MM.1S (cell line): ENCODE data around the gene LMO7.

ENCODE experiments used
- DNase-seq: peaks from one replicate; pipeline ENCODE4 v3.0.0-alpha.2; 2015
- H2AFZ ChIP-seq: fragments of 300-600 bp; sonication (generic); 2 replicates; pipeline ENCODE4 v1.6.0; 2016; ENCODE audit warnings: antibody characterized with exemption, low read length
- H3F3A ChIP-seq: fragments of 300-600 bp; sonication (generic); 2 replicates; pipeline ENCODE4 v1.6.1; 2016; ENCODE audit warnings: mild to moderate bottlenecking, antibody characterized with exemption, low read length, moderate library complexity, mixed read lengths; ENCODE audit not compliant: insufficient read depth
- H3K27ac ChIP-seq: fragments of 300-600 bp; sonication (generic); 2 replicates; pipeline ENCODE4 v1.5.1; 2016; ENCODE audit warnings: mild to moderate bottlenecking, low read length
- H3K27me3 ChIP-seq: fragments of 300-600 bp; sonication (generic); replicated peaks from 2 replicates; pipeline ENCODE4 v1.6.0; 2016; ENCODE audit warnings: low read length; ENCODE audit not compliant: insufficient read depth
- H3K36me3 ChIP-seq: fragments of 300-600 bp; sonication (generic); replicated peaks from 2 replicates; pipeline ENCODE4 v1.6.1; 2016; ENCODE audit warnings: mild to moderate bottlenecking, low read length, mixed read lengths; ENCODE audit not compliant: insufficient read depth
- H3K4me1 ChIP-seq: fragments of 300-600 bp; sonication (generic); 2 replicates; pipeline ENCODE4 v1.6.1; 2016; ENCODE audit warnings: low read length, mixed read lengths
- H3K4me2 ChIP-seq: fragments of 300-600 bp; sonication (generic); 2 replicates; pipeline ENCODE4 v1.6.0; 2016; ENCODE audit warnings: low read depth, low read length
- H3K4me3 ChIP-seq: fragments of 300-600 bp; sonication (generic); 2 replicates; pipeline ENCODE4 v1.5.1; 2016; ENCODE audit warnings: low read length, mixed read lengths
- H3K79me2 ChIP-seq: fragments of 300-600 bp; sonication (generic); 2 replicates; pipeline ENCODE4 v1.6.1; 2016; ENCODE audit warnings: mixed run types, low read length, mixed read lengths
- H3K9ac ChIP-seq: fragments of 300-600 bp; sonication (generic); 2 replicates; pipeline ENCODE4 v1.6.1; 2016; ENCODE audit warnings: low read length, mixed read lengths
- H3K9me2 ChIP-seq: fragments of 300-600 bp; sonication (generic); replicated peaks from 2 replicates; pipeline ENCODE4 v1.6.1; 2016; ENCODE audit warnings: mild to moderate bottlenecking, low read length, mixed read lengths; ENCODE audit not compliant: insufficient read depth
- H3K9me3 ChIP-seq: fragments of 300-600 bp; sonication (generic); replicated peaks from 2 replicates; pipeline ENCODE4 v1.6.1; 2016; ENCODE audit warnings: mild to moderate bottlenecking, low read length, mixed read lengths; ENCODE audit not compliant: insufficient read depth
- H4K20me1 ChIP-seq: fragments of 300-600 bp; sonication (generic); 2 replicates; pipeline ENCODE4 v1.6.1; 2016; ENCODE audit warnings: mild to moderate bottlenecking, low read length, moderate library complexity, mixed read lengths; ENCODE audit not compliant: insufficient read depth
- EZH2 ChIP-seq: fragments of 300-600 bp; sonication (generic); optimal IDR thresholded peaks from 2 replicates; pipeline ENCODE3; 2017; ENCODE audit warnings: low read depth, mild to moderate bottlenecking, antibody characterized with exemption, low read length, mixed read lengths
- EZH2phosphoT487 ChIP-seq: fragments of 300-600 bp; sonication (generic); IDR thresholded peaks from 2 replicates; pipeline ENCODE4 v1.6.1; 2018; ENCODE audit warnings: antibody characterized with exemption, low read length
- TF ChIP-seq, protein P1 (sequence below): fragments of 300-600 bp; sonication (generic); IDR thresholded peaks from 2 replicates; pipeline ENCODE4 v1.5.1; 2016; ENCODE audit warnings: antibody characterized with exemption, low read length, mixed read lengths

LMO7 gene

DNA sequence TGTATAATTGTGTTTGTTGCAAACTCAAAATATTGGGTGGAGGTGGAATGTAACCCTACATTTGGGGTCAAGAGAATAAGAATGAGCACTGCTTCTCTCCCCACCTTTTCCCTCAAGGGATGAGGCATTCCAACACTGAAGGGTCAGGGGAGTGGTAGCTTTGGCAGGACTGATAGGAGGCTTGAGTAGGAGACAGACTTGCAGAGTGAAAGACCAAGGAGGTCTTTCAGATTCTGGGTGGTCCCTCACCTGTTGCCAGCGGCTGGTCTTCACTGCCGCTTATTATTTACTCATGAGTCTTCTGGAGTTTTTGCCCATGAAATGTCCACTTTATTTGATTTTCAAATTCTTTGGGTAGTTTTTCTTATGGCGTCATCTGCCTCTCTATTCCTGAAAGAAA is 118.8 kb downstream of the LMO7 start:
- no peaks in the 10 kb centered on the region for H4K20me1 ChIP-seq
- no peak for DNase-seq
- no peak overlapping the region for H3K4me2 ChIP-seq
- H3K4me1 ChIP-seq: no peaks in the 10 kb centered on the region
- no peaks in the 10 kb centered on the region for H3K9me2 ChIP-seq
- no peaks in the 10 kb centered on the region for H3F3A ChIP-seq
- no peaks in the 10 kb centered on the region for H3K79me2 ChIP-seq
- no peak overlapping the region for H3K27ac ChIP-seq
- no peaks in the 10 kb centered on the region for H3K36me3 ChIP-seq
- H3K9me3 ChIP-seq: no peaks in the 10 kb centered on the region
- no peak overlapping the region for H2AFZ ChIP-seq
- no peak for TF ChIP-seq EZH2phosphoT487
- TF ChIP-seq, protein P1, sequence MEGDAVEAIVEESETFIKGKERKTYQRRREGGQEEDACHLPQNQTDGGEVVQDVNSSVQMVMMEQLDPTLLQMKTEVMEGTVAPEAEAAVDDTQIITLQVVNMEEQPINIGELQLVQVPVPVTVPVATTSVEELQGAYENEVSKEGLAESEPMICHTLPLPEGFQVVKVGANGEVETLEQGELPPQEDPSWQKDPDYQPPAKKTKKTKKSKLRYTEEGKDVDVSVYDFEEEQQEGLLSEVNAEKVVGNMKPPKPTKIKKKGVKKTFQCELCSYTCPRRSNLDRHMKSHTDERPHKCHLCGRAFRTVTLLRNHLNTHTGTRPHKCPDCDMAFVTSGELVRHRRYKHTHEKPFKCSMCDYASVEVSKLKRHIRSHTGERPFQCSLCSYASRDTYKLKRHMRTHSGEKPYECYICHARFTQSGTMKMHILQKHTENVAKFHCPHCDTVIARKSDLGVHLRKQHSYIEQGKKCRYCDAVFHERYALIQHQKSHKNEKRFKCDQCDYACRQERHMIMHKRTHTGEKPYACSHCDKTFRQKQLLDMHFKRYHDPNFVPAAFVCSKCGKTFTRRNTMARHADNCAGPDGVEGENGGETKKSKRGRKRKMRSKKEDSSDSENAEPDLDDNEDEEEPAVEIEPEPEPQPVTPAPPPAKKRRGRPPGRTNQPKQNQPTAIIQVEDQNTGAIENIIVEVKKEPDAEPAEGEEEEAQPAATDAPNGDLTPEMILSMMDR: no peak
- no peak for TF ChIP-seq EZH2
- no peak overlapping the region for H3K4me3 ChIP-seq
- H3K9ac ChIP-seq: no peak overlapping the region
- no peaks in the 10 kb centered on the region for H3K27me3 ChIP-seq

- Histone ChIP-seq H3K27me3 (no peaks in the 10 kb centered on the region), H3K36me3 (no peaks in the 10 kb centered on the region), H3K4me2 (no peak overlapping the region), H3K4me3 (no peak overlapping the region), H3F3A (peaks cover 5% of the 10 kb centered on the region), H3K4me1 (peaks cover 5% of the 10 kb centered on the region; the same call in 1 of the 2 replicates), H2AFZ (no peak overlapping the region), H3K9ac (no peak overlapping the region), H3K27ac (no peak overlapping the region), H3K9me2 (no peaks in the 10 kb centered on the region), H3K79me2 (no peaks in the 10 kb centered on the region), H3K9me3 (no peaks in the 10 kb centered on the region), H4K20me1 (no peaks in the 10 kb centered on the region)
- DNase-seq: no peak
- TF ChIP-seq EZH2phosphoT487 (no peak), EZH2 (no peak)
- TF ChIP-seq, protein P1: no peak
Observed at GRCh38 chr13:75757336-75757735, 121.2 kb downstream of the LMO7 start.

GRCh38 chr13:75759531-75759930 is 123.4 kb downstream of the LMO7 start:
- Histone ChIP-seq H3K4me2 (no peak overlapping the region), H3K4me3 (no peak overlapping the region), H4K20me1 (no peaks in the 10 kb centered on the region), H3K36me3 (no peaks in the 10 kb centered on the region), H3K27me3 (no peaks in the 10 kb centered on the region), H3K9ac (no peak overlapping the region), H3K9me3 (no peaks in the 10 kb centered on the region), H3F3A (peaks cover 10% of the 10 kb centered on the region), H3K4me1 (peaks cover 12% of the 10 kb centered on the region), H3K27ac (no peak overlapping the region), H2AFZ (no peak overlapping the region), H3K79me2 (no peaks in the 10 kb centered on the region), H3K9me2 (no peaks in the 10 kb centered on the region)
- DNase-seq: no peak
- TF ChIP-seq EZH2 (no peak), EZH2phosphoT487 (no peak)
- TF ChIP-seq, protein P1: no peak
